ENCODE data around the gene IL36G. TPM values are rescaled to one million over a fixed set of nuclear protein-coding genes. Genes with fewer than 3 reads are reported as not detected.

The IL36G gene
- total RNA-seq, 6 experiments from 2014 or later, result not detected

- Mint-ChIP-seq H3K4me3 (no peak overlapping the region), H3K27ac (no peak overlapping the region), H3K27me3 (ENCODE audit: insufficient read depth) (peaks cover 36% of the 10 kb centered on the region), H3K9me3 (peaks cover 6% of the 10 kb centered on the region; the same call in 1 of the 2 replicates), H3K4me1 (ENCODE audit: low read depth) (peaks cover 25% of the 10 kb centered on the region), H3K36me3 (ENCODE audit: low read depth) (no peaks in the 10 kb centered on the region)
- TF ChIP-seq CTCF (IDR thresholded peaks at IDR 0.05), result no peak
- no peak for DNase-seq
These were observed 37.8 kb downstream of the IL36G start for GRCh38 chr2:113015655-113016054.

DNA sequence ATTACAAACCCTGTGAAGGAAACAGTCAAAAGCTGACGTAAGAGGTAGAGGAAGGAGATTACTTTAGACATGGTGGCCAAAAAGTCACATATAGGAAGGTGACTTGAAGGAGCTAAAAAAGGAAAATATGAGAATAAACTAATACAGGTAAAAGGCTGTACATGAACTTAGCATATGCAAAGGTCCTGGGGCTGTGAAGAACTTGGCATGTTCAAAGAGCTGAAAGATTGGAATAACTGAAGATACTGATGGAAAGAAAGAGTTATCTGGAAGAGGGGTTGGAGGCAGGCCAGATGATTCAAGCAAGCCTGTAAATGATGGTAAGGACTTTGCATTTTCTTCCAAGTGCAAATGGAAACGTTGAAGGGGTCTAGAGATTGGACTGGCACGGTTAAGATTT is 40.7 kb downstream of the IL36G start:
- no peak for TF ChIP-seq CTCF (IDR thresholded peaks at IDR 0.05)
- Mint-ChIP-seq H3K27me3 (ENCODE audit: insufficient read depth) (peaks cover 49% of the 10 kb centered on the region), H3K27ac (no peak overlapping the region), H3K4me3 (no peak overlapping the region), H3K4me1 (ENCODE audit: low read depth) (0 out of 2 replicates have a peak, but pooled peaks cover 5% of the 10 kb centered on the region), H3K9me3 (peaks cover 6% of the 10 kb centered on the region; the same call in 1 of the 2 replicates), H3K36me3 (ENCODE audit: low read depth) (no peaks in the 10 kb centered on the region)
- no peak for DNase-seq

DNA sequence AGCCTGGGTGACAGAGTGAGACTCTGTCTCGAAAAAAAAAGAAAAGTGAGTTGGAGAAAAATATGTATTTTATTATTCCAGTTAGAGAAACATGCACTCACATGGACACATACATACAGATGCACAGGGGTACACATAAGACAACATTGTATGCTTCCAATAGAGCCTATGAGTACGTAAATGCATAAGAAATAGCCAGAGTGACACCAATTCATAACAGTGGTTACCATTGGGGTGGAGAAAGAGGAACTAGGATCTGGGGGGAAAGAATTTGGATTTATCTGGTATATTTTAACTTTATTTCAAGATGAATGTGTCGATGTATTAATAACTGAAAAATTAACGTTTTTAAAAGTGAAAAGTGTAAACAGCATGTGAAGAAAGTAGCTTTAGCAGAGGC is 43.5 kb downstream of the IL36G start:
- Mint-ChIP-seq H3K9me3 (peaks cover 6% of the 10 kb centered on the region; the same call in 1 of the 2 replicates), H3K27ac (no peak overlapping the region)

GRCh38 chr2:113024764-113025163 is 47.0 kb downstream of the IL36G start:
- no peaks in the 10 kb centered on the region for H3K9me3 Mint-ChIP-seq
- H3K27me3 Mint-ChIP-seq (ENCODE audit: insufficient read depth), result peaks cover 45% of the 10 kb centered on the region

More for the DNA sequence above, 43.5 kb downstream of the IL36G start:
- Mint-ChIP-seq H3K4me1 (ENCODE audit: low read depth) (no peaks in the 10 kb centered on the region), H3K36me3 (ENCODE audit: low read depth) (no peaks in the 10 kb centered on the region), H3K4me3 (no peak overlapping the region), H3K27me3 (ENCODE audit: insufficient read depth) (peaks cover 46% of the 10 kb centered on the region)
- no peak for TF ChIP-seq CTCF (IDR thresholded peaks at IDR 0.05)
- DNase-seq, result no peak

DNA sequence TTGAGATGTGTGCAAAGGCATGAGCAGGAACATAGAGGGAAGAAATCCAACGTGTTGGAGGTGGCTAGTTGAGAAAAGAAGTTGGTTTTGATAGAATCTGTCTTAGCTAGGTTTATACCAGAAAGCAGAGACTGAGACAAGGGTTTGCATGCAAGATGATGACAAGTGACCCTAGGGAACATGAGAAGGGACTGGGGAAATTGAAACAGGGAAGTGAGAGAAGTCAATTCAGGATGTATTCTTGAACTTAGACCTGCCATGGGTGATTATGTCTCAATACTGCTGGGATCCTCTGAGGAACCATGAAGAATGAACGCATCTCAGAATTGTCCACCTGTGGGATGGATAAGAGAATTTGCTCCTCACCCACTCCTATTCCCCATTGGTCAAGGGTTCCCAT is 47.9 kb downstream of the IL36G start:
- H3K9me3 Mint-ChIP-seq, result no peaks in the 10 kb centered on the region
- no peaks in the 10 kb centered on the region for H3K36me3 Mint-ChIP-seq (ENCODE audit: low read depth)
- H3K4me1 Mint-ChIP-seq (ENCODE audit: low read depth), result no peaks in the 10 kb centered on the region
- H3K27ac Mint-ChIP-seq, result no peak overlapping the region
- no peak for DNase-seq
- no peak for TF ChIP-seq CTCF (IDR thresholded peaks at IDR 0.05)
- no peak overlapping the region for H3K4me3 Mint-ChIP-seq
- H3K27me3 Mint-ChIP-seq (ENCODE audit: insufficient read depth), result peaks cover 50% of the 10 kb centered on the region

More at GRCh38 chr2:113024764-113025163, 47.0 kb downstream of the IL36G start:
- TF ChIP-seq CTCF (IDR thresholded peaks at IDR 0.05), result no peak
- no peak overlapping the region for H3K27ac Mint-ChIP-seq
- H3K4me1 Mint-ChIP-seq (ENCODE audit: low read depth), result no peaks in the 10 kb centered on the region
- DNase-seq, result no peak
- no peaks in the 10 kb centered on the region for H3K36me3 Mint-ChIP-seq (ENCODE audit: low read depth)
- no peak overlapping the region for H3K4me3 Mint-ChIP-seq

- TF ChIP-seq CTCF (IDR thresholded peaks at IDR 0.05), result no peak
- peaks cover 50% of the 10 kb centered on the region for H3K27me3 Mint-ChIP-seq (ENCODE audit: insufficient read depth)
- no peaks in the 10 kb centered on the region for H3K9me3 Mint-ChIP-seq
- no peaks in the 10 kb centered on the region for H3K36me3 Mint-ChIP-seq (ENCODE audit: low read depth)
- no peak overlapping the region for H3K4me3 Mint-ChIP-seq
- DNase-seq, result no peak
- no peak overlapping the region for H3K27ac Mint-ChIP-seq
- no peaks in the 10 kb centered on the region for H3K4me1 Mint-ChIP-seq (ENCODE audit: low read depth)
These were observed 49.9 kb downstream of the IL36G start for GRCh38 chr2:113027691-113028090.
